Measurements from ENCODE around the gene CTTNBP2NL.

The CTTNBP2NL gene

GRCh38 chr1:112395821-112396652, at the start of gene CTTNBP2NL:
Gene CTTNBP2NL (plus strand): TSS chr1:112396214. CDS start chr1:112416166, 19,952 bp downstream.
- FAIRE-seq = peak; percentile 87

- FAIRE-seq = no peak
Observed at GRCh38 chr1:112346801-112347350, 49.1 kb upstream of the CTTNBP2NL start.

- FAIRE-seq = no peak
Observed at GRCh38 chr1:112356765-112357164, 39.2 kb upstream of the CTTNBP2NL start.

GRCh38 chr1:112357467-112357866, 38.5 kb upstream of the CTTNBP2NL start:
- FAIRE-seq = no peak

GRCh38 chr1:112358061-112358770, 37.8 kb upstream of the CTTNBP2NL start:
- FAIRE-seq = no peak

- FAIRE-seq = no peak
Observed at GRCh38 chr1:112358798-112359408, 37.1 kb upstream of the CTTNBP2NL start.

- peak; percentile 64 for FAIRE-seq
Observed at GRCh38 chr1:112359961-112360767, 35.9 kb upstream of the CTTNBP2NL start.

GRCh38 chr1:112363636-112364035, 32.4 kb upstream of the CTTNBP2NL start:
- no peak for FAIRE-seq

- FAIRE-seq = no peak
Observed at GRCh38 chr1:112368198-112368597, 27.8 kb upstream of the CTTNBP2NL start.

- peak; percentile 83 for FAIRE-seq
Observed at GRCh38 chr1:112369392-112370285, 26.4 kb upstream of the CTTNBP2NL start.

GRCh38 chr1:112370996-112371395, 25.0 kb upstream of the CTTNBP2NL start:
- no peak for FAIRE-seq

GRCh38 chr1:112371775-112372174, 24.2 kb upstream of the CTTNBP2NL start:
- no peak for FAIRE-seq

GRCh38 chr1:112373806-112374205, 22.2 kb upstream of the CTTNBP2NL start:
- no peak for FAIRE-seq

GRCh38 chr1:112375701-112376100, 20.3 kb upstream of the CTTNBP2NL start:
- FAIRE-seq = no peak

GRCh38 chr1:112380356-112380755, 15.7 kb upstream of the CTTNBP2NL start:
- no peak for FAIRE-seq

- no peak for FAIRE-seq
Observed at GRCh38 chr1:112381324-112382076, 14.5 kb upstream of the CTTNBP2NL start.

- no peak for FAIRE-seq
Observed at GRCh38 chr1:112383759-112384370, 12.1 kb upstream of the CTTNBP2NL start.

- no peak for FAIRE-seq
Observed at GRCh38 chr1:112386024-112386723, 9.8 kb upstream of the CTTNBP2NL start.

GRCh38 chr1:112386731-112387346, 9.2 kb upstream of the CTTNBP2NL start:
- FAIRE-seq = no peak

All from A204.1 (cell line).